GM23338 (cell line): ENCODE data around the gene OTOP2. TPM values are rescaled to one million over a fixed set of nuclear protein-coding genes. Genes with fewer than 3 reads are reported as not detected.

ENCODE experiments used
- ATAC-seq: fragments of 200-7000 bp; cut with Tn5 transposase; 3 replicates; pipeline ENCODE4 v1.9.1; 2020
- DNase-seq: peaks from one replicate; pipeline ENCODE4 v3.0.0-alpha.2; 2015; ENCODE audit warnings: low spot score
- H2AFZ ChIP-seq: fragments of 200-600 bp; sonication (generic); 2 replicates; pipeline ENCODE4 v1.8.0; 2016; ENCODE audit warnings: antibody characterized with exemption, mild to moderate bottlenecking, moderate library complexity
- H3F3A ChIP-seq: fragments of 200-600 bp; sonication (generic); replicated peaks from 2 replicates; pipeline ENCODE4 v1.8.0; 2017; ENCODE audit warnings: antibody characterized with exemption, mixed run types, low read depth
- H3K27ac ChIP-seq: fragments of 200-600 bp; sonication (generic); 2 replicates; pipeline ENCODE4 v1.6.1; 2016; ENCODE audit warnings: low read depth
- H3K27me3 ChIP-seq: fragments of 200-600 bp; sonication (generic); 2 replicates; pipeline ENCODE4 v1.8.0; 2016; ENCODE audit warnings: mild to moderate bottlenecking, mixed run types, moderate library complexity; ENCODE audit not compliant: insufficient read depth
- H3K36me3 ChIP-seq: fragments of 200-600 bp; sonication (generic); 2 replicates; pipeline ENCODE4 v1.8.0; 2016; ENCODE audit warnings: mild to moderate bottlenecking; ENCODE audit not compliant: insufficient read depth
- H3K4me1 ChIP-seq: fragments of 200-600 bp; sonication (generic); 2 replicates; pipeline ENCODE4 v1.8.0; 2016; ENCODE audit warnings: mild to moderate bottlenecking, moderate library complexity; ENCODE audit not compliant: insufficient read depth
- H3K4me2 ChIP-seq: fragments of 200-600 bp; sonication (generic); 2 replicates; pipeline ENCODE4 v1.7.1; 2017; ENCODE audit warnings: mixed run types
- H3K4me3 ChIP-seq: fragments of 200-600 bp; sonication (generic); 2 replicates; pipeline ENCODE4 v1.6.1; 2016; ENCODE audit warnings: mixed run types
- H3K79me2 ChIP-seq: fragments of 200-600 bp; sonication (generic); replicated peaks from 2 replicates; pipeline ENCODE4 v1.8.0; 2017; ENCODE audit warnings: mild to moderate bottlenecking; ENCODE audit not compliant: insufficient read depth
- H3K9me2 ChIP-seq: fragments of 200-600 bp; sonication (generic); 2 replicates; pipeline ENCODE4 v1.8.0; 2017; ENCODE audit not compliant: insufficient read depth
- H4K20me1 ChIP-seq: fragments of 200-600 bp; sonication (generic); replicated peaks from 2 replicates; pipeline ENCODE4 v1.8.0; 2017; ENCODE audit warnings: mild to moderate bottlenecking; ENCODE audit not compliant: insufficient read depth
- H3K27ac Mint-ChIP-seq: 2 replicates; pipeline ENCODE4 v1.8.0; 2020; ENCODE audit warnings: inconsistent platforms, mild to moderate bottlenecking, moderate library complexity, mixed read lengths
- H3K27me3 Mint-ChIP-seq: 3 replicates; pipeline ENCODE4 v1.8.0; 2022; ENCODE audit warnings: low read depth, mild to moderate bottlenecking, moderate library complexity, mixed read lengths, inconsistent platforms; ENCODE audit not compliant: insufficient read depth, poor library complexity
- H3K36me3 Mint-ChIP-seq: 3 replicates; pipeline ENCODE4 v1.8.0; 2021; ENCODE audit warnings: low read depth, mild to moderate bottlenecking, inconsistent platforms, moderate library complexity, mixed read lengths
- H3K4me1 Mint-ChIP-seq: 3 replicates; pipeline ENCODE4 v1.8.0; 2020; ENCODE audit warnings: mild to moderate bottlenecking, inconsistent platforms, mixed read lengths
- H3K4me3 Mint-ChIP-seq: 3 replicates; pipeline ENCODE4 v1.8.0; 2021; ENCODE audit warnings: moderate library complexity, mild to moderate bottlenecking, inconsistent platforms, mixed read lengths
- H3K9me3 Mint-ChIP-seq: 3 replicates; pipeline ENCODE4 v1.8.0; 2020; ENCODE audit warnings: moderate library complexity, mild to moderate bottlenecking, inconsistent platforms, mixed read lengths
- CREB1 ChIP-seq: fragments of 250-450 bp; sonication (Bioruptor Pico); IDR thresholded peaks from 2 replicates; pipeline ENCODE4 v1.5.0; 2020; ENCODE audit warnings: low read depth, mild to moderate bottlenecking, moderate library complexity
- EZH2 ChIP-seq: fragments of 200-600 bp; sonication (generic); IDR thresholded peaks from one replicate; pipeline ENCODE4 v1.8.0; 2017; ENCODE audit warnings: antibody characterized with exemption, mild to moderate bottlenecking, low read depth; ENCODE audit not compliant: unreplicated experiment
- EZH2phosphoT487 ChIP-seq: fragments of 200-600 bp; sonication (generic); IDR thresholded peaks from one replicate; pipeline ENCODE4 v1.8.1; 2018; ENCODE audit warnings: antibody characterized with exemption; ENCODE audit not compliant: unreplicated experiment
- JUNB ChIP-seq: IDR thresholded peaks from one replicate; pipeline ENCODE4 v1.6.1; 2016; ENCODE audit warnings: antibody characterized with exemption; ENCODE audit not compliant: unreplicated experiment
- NANOG ChIP-seq: IDR thresholded peaks from 2 replicates; pipeline ENCODE4 v1.6.1; 2016; ENCODE audit warnings: antibody characterized with exemption, borderline replicate concordance
- POLR2AphosphoS5 ChIP-seq: IDR thresholded peaks from 2 replicates; pipeline ENCODE4 v1.6.1; 2016; ENCODE audit warnings: antibody characterized with exemption, low read depth
- REST ChIP-seq: IDR thresholded peaks from one replicate; pipeline ENCODE4 v1.6.1; 2018; ENCODE audit warnings: antibody characterized with exemption; ENCODE audit not compliant: unreplicated experiment
- STAT1 ChIP-seq: IDR thresholded peaks from one replicate; pipeline ENCODE4 v1.6.1; 2016; ENCODE audit warnings: antibody characterized with exemption; ENCODE audit not compliant: unreplicated experiment
- ZNF114 ChIP-seq: fragments of 250-450 bp; sonication (Bioruptor Pico); IDR thresholded peaks from 2 replicates; pipeline ENCODE4 v1.5.0; 2020; ENCODE audit warnings: mild to moderate bottlenecking, moderate library complexity
- ZNF331 ChIP-seq: fragments of 250-450 bp; sonication (Bioruptor Pico); IDR thresholded peaks from 2 replicates; pipeline ENCODE4 v1.5.0; 2020; ENCODE audit warnings: low read depth, mild to moderate bottlenecking, moderate library complexity
- ZNF462 ChIP-seq: fragments of 250-450 bp; sonication (Bioruptor Pico); IDR thresholded peaks from 2 replicates; pipeline ENCODE4 v1.5.0; 2020; ENCODE audit warnings: mild to moderate bottlenecking, moderate library complexity
- polyA plus RNA-seq: library from polyadenylated mRNA; unstranded; fragments of >200 nt; fragmentation: Nextera tagmentation; extraction: Ambion mirVana; gene quantifications from 2 replicates; pipeline ENCODE4 v1.2.1, GENCODE V29; 2016
- total RNA-seq: library from RNA; depleted of rRNA; stranded (reverse); fragments of >200 nt; shearing (Covaris generic); gene quantifications from 2 replicates; pipeline ENCODE4 v1.2.3, GENCODE V29; 2014
- TF ChIP-seq, protein P1 (sequence below): IDR thresholded peaks from 2 replicates; pipeline ENCODE4 v1.6.1; 2016; ENCODE audit warnings: antibody characterized with exemption
- TF ChIP-seq, protein P2 (sequence below), 2 experiments: fragments of 200-600 bp in 1 of 2; sonication (generic) in 1 of 2; conservative IDR thresholded peaks; 2 replicates each; pipeline versions ENCODE4 v1.5.1 to v1.6.1; 2016 to 2017; ENCODE audit warnings: antibody characterized with exemption in 2 of 2, low read depth in 2 of 2, mild to moderate bottlenecking in 2 of 2, moderate library complexity in 1 of 2

OTOP2 gene
- total and polyA plus RNA-seq, 2 experiments from 2014 or later: not detected

GRCh38 chr17:74921026-74921681 lies 2.9 kb upstream of the OTOP2 start:
- H3K9me2 ChIP-seq: no peaks in the 10 kb centered on the region
- peaks cover 16% of the 10 kb centered on the region for H3K4me1 ChIP-seq
- H3F3A ChIP-seq: no peaks in the 10 kb centered on the region
- peak overlapping the region; percentile 47; the same call in 1 of the 2 replicates for H2AFZ ChIP-seq
- no peak for DNase-seq
- no peaks in the 10 kb centered on the region for H4K20me1 ChIP-seq
- TF ChIP-seq REST (no peak), ZNF331 (CRISPR knock-in tag) (no peak), NANOG (no peak), ZNF114 (CRISPR knock-in tag) (no peak), EZH2phosphoT487 (no peak), EZH2 (no peak), ZNF462 (no peak), CREB1 (CRISPR knock-in tag) (no peak), JUNB (no peak), STAT1 (no peak), POLR2AphosphoS5 (no peak)
- TF ChIP-seq, protein P1, sequence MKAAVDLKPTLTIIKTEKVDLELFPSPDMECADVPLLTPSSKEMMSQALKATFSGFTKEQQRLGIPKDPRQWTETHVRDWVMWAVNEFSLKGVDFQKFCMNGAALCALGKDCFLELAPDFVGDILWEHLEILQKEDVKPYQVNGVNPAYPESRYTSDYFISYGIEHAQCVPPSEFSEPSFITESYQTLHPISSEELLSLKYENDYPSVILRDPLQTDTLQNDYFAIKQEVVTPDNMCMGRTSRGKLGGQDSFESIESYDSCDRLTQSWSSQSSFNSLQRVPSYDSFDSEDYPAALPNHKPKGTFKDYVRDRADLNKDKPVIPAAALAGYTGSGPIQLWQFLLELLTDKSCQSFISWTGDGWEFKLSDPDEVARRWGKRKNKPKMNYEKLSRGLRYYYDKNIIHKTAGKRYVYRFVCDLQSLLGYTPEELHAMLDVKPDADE: no peak
- TF ChIP-seq, protein P2, sequence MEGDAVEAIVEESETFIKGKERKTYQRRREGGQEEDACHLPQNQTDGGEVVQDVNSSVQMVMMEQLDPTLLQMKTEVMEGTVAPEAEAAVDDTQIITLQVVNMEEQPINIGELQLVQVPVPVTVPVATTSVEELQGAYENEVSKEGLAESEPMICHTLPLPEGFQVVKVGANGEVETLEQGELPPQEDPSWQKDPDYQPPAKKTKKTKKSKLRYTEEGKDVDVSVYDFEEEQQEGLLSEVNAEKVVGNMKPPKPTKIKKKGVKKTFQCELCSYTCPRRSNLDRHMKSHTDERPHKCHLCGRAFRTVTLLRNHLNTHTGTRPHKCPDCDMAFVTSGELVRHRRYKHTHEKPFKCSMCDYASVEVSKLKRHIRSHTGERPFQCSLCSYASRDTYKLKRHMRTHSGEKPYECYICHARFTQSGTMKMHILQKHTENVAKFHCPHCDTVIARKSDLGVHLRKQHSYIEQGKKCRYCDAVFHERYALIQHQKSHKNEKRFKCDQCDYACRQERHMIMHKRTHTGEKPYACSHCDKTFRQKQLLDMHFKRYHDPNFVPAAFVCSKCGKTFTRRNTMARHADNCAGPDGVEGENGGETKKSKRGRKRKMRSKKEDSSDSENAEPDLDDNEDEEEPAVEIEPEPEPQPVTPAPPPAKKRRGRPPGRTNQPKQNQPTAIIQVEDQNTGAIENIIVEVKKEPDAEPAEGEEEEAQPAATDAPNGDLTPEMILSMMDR (conservative IDR thresholded peaks at IDR 0.05; ENCODE audit: low read depth in 2 of 2): no peak
- no peak overlapping the region for H3K27ac ChIP-seq
- no peaks in the 10 kb centered on the region for H3K79me2 ChIP-seq
- H3K4me3 Mint-ChIP-seq: no peak overlapping the region; the same call in 2 of the 3 replicates
- no peaks in the 10 kb centered on the region for H3K36me3 Mint-ChIP-seq
- H3K4me3 ChIP-seq: no peak overlapping the region
- H3K36me3 ChIP-seq: no peaks in the 10 kb centered on the region
- ATAC-seq: peak; percentile 2; the same call in 2 of the 3 replicates
- H3K27ac Mint-ChIP-seq: no peak overlapping the region
- H3K4me2 ChIP-seq: peak overlapping the region; percentile 26; the same call in 1 of the 2 replicates
- H3K27me3 Mint-ChIP-seq: peaks cover 48% of the 10 kb centered on the region
- H3K4me1 Mint-ChIP-seq: peaks cover 7% of the 10 kb centered on the region
- H3K27me3 ChIP-seq: peaks cover 55% of the 10 kb centered on the region
- no peaks in the 10 kb centered on the region for H3K9me3 Mint-ChIP-seq
